BLaER1 (cell line): ENCODE results near the gene UCHL5.
A peak's percentile ranks its signal among the peaks of the same experiment; 100 is the strongest.

ENCODE experiments used
- H3K27ac ChIP-seq: shearing (Covaris generic); formaldehyde crosslinking; 2 replicates; pipeline ENCODE4 v1.8.1; 2022
- H3K27me3 ChIP-seq: shearing (Covaris generic); formaldehyde crosslinking; 2 replicates; pipeline ENCODE4 v1.8.1; 2022
- H3K36me3 ChIP-seq: shearing (Covaris generic); formaldehyde crosslinking; 2 replicates; pipeline ENCODE4 v1.8.1; 2022
- H3K4me1 ChIP-seq: shearing (Covaris generic); formaldehyde crosslinking; 2 replicates; pipeline ENCODE4 v1.8.1; 2022
- H3K4me2 ChIP-seq: shearing (Covaris generic); formaldehyde crosslinking; 2 replicates; pipeline ENCODE4 v1.8.1; 2022
- H3K4me3 ChIP-seq: shearing (Covaris generic); formaldehyde crosslinking; 2 replicates; pipeline ENCODE4 v1.8.1; 2022
- H3K9ac ChIP-seq: shearing (Covaris generic); formaldehyde crosslinking; 2 replicates; pipeline ENCODE4 v1.8.1; 2022
- H3K9me3 ChIP-seq: shearing (Covaris generic); formaldehyde crosslinking; 2 replicates; pipeline ENCODE4 v1.8.1; 2022
- H4K20me1 ChIP-seq: shearing (Covaris generic); formaldehyde crosslinking; 2 replicates; pipeline ENCODE4 v1.8.1; 2022
- Cebpa-rat ChIP-seq: shearing (Covaris generic); IDR thresholded peaks from 2 replicates; pipeline ENCODE4 v1.8.1; 2022

The UCHL5 gene, protein sequence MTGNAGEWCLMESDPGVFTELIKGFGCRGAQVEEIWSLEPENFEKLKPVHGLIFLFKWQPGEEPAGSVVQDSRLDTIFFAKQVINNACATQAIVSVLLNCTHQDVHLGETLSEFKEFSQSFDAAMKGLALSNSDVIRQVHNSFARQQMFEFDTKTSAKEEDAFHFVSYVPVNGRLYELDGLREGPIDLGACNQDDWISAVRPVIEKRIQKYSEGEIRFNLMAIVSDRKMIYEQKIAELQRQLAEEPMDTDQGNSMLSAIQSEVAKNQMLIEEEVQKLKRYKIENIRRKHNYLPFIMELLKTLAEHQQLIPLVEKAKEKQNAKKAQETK

DNA sequence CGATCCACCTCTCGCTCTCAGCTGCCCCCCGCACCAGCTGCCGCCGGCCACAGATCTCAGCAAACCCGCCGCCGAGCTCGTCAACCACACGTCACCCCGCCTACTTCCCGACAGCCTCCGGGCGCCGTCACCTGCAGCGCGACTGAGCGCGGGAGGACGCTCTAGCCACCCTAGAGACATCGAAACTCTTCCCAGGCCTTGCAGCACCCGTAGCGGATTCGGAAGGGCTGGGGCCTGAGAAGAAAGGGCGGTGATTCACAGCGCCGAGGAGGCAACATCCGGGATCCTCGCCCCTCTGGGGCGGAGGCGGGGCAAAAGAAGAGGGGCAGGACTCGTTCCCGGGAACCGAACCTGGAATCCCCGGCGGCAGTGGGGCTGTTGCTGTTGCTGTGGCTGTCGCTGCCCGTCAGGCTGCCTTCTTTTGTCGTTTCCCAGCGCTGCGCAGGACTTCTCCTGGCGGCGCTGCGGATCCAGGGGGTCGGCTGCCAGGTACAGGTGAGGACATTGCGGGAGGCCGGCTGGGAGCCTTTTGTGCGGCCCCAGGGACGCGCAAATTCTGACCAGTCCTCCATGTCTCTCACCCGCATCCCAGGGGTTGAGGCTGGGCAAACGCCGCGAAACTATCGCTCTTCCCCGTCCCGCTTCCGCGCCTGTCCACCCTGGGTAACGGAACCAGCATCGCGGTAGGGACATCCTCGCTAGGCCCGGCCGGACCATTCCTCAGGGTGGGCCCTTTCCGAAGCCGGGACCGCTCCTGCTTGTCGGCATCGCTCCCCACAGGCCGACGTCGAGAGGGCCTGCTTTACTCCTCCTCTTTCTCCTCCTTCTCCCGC lies at the start of gene UCHL5, which contains the start of gene RO60:
TSS of gene UCHL5 (minus strand) at position 79 of the 833 bp plus-strand sequence. CDS start 100 bp downstream, outside the sequence.
TSS of gene RO60 (plus strand) at position 331 of the 833 bp plus-strand sequence. CDS start 9,443 bp downstream, outside the sequence.
- peak within 1 kb of the TSS; percentile 93 for H3K27ac ChIP-seq
- peaks cover 18% of the 10 kb centered on the region for H3K36me3 ChIP-seq
- H3K27me3 ChIP-seq: no peaks in the 10 kb centered on the region
- H3K4me1 ChIP-seq: peaks cover 32% of the 10 kb centered on the region
- H3K4me3 ChIP-seq: peak within 1 kb of the TSS; percentile 95
- peak within 1 kb of the TSS; percentile 88 for H3K4me2 ChIP-seq
- peak within 1 kb of the TSS; percentile 96 for H3K9ac ChIP-seq
- peaks cover 8% of the 10 kb centered on the region for H3K9me3 ChIP-seq
- no peak for TF ChIP-seq Cebpa-rat
- H4K20me1 ChIP-seq: peaks cover 37% of the 10 kb centered on the region

DNA sequence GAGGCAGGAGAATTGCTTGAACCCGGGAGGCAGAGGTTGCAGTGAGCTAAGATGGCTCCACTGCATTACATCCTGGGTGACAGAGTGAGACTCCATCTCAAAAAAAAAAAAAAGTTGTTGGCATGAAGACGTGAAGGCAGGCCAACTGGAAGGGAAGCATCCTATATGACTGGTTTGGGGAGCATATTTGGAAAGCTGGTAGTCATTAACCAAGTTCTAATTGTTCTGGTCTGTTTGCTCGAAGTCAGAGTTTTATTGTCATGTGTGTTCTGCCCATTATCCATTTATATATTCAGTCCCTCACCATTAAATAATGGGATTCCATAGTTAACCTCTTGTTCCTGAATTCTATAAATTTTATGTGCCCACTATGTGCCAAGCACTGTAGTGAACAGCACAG lies 49.3 kb upstream of the UCHL5 start:
- no peak overlapping the region for H3K4me3 ChIP-seq
- TF ChIP-seq Cebpa-rat: no peak
- no peaks in the 10 kb centered on the region for H3K36me3 ChIP-seq
- H3K27me3 ChIP-seq: no peaks in the 10 kb centered on the region
- H3K27ac ChIP-seq: no peak overlapping the region
- H3K9ac ChIP-seq: no peak overlapping the region
- no peak overlapping the region for H3K4me2 ChIP-seq
- H3K9me3 ChIP-seq: no peaks in the 10 kb centered on the region
- H3K4me1 ChIP-seq: peaks cover 13% of the 10 kb centered on the region
- peaks cover 7% of the 10 kb centered on the region; the same call in 1 of the 2 replicates for H4K20me1 ChIP-seq

DNA sequence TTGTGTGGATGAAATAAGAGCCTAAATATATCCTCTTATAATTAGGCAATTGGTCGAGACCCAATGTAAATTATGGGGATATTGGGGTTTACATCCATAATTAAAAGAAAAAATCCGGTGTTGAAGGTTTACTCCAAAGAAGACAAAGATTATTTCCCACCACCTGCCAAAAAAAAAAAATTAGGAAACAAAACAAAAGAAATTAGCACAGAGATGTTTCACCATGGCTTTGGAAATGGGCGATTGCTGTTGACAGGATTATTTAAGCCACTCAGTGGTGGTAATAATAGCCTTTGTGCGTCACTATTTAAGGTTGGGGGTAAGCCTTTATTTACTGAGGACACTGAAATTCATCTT lies 46.6 kb upstream of the UCHL5 start:
- Histone ChIP-seq H3K4me2 (peak overlapping the region; percentile 93), H3K9me3 (no peaks in the 10 kb centered on the region), H3K4me1 (peaks cover 18% of the 10 kb centered on the region), H3K27ac (no peak overlapping the region), H3K9ac (peak overlapping the region; percentile 83; the same call in 1 of the 2 replicates), H3K27me3 (no peaks in the 10 kb centered on the region), H4K20me1 (peaks cover 15% of the 10 kb centered on the region; the same call in 1 of the 2 replicates), H3K4me3 (peak overlapping the region; percentile 88), H3K36me3 (no peaks in the 10 kb centered on the region; the same call in 1 of the 2 replicates)
- no peak for TF ChIP-seq Cebpa-rat

DNA sequence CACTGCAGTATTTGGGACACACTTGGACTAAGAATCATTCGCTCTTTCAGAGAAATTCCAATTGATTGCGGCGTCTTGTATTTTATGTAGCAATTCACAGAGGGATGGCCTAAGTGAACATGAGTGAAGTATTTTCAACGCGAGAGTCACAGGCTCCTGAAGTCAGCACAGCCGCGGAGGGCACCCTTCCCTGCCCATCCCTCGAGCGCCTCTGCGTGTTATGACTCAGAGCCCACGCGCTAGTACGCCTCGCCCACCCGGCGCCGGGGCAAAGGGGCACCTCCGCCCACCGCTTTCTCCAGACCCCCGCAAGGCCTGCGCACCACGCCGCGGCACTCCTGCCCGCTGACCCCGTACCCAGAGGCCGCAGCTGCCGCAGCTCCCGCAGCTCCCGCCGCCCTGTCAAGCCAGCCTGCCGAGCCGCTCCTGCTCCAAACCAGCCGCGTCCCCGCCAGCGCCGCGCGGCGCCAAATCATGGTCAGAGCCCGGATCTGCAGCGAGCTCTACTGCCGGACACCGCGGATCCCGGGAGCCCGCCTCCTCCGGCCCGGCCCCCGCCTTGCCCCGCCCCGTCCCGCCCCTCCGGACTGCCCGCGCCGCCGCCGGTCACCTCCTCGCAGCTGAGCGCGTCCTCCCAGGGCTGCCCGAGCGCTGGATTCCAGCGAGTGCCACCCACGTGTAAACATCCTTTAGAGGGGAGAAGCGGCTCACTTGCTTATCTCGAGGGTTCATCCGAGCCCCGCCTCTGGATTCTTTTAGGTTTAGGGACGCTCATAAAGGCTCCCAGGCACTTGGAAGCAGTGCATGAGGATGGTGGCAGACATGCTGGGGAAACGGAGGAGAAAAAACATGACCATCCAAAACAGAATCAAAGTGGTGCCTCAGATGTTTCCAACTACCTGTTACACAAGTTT lies 46.0 kb upstream of the UCHL5 start, which contains the start of gene GLRX2:
TSS of gene GLRX2 (minus strand) at position 508 of the 914 bp plus-strand sequence. CDS start at position 476, 32 bp downstream.
- Histone ChIP-seq H3K27me3 (no peaks in the 10 kb centered on the region), H3K27ac (peak within 1 kb of the TSS; percentile 55; the same call in 1 of the 2 replicates), H3K36me3 (peaks cover 6% of the 10 kb centered on the region), H3K4me3 (peak within 1 kb of the TSS; percentile 88), H3K9me3 (no peaks in the 10 kb centered on the region), H4K20me1 (peaks cover 15% of the 10 kb centered on the region; the same call in 1 of the 2 replicates), H3K4me2 (peak within 1 kb of the TSS; percentile 93), H3K4me1 (peaks cover 18% of the 10 kb centered on the region), H3K9ac (peak within 1 kb of the TSS; percentile 83)
- TF ChIP-seq Cebpa-rat: no peak

DNA sequence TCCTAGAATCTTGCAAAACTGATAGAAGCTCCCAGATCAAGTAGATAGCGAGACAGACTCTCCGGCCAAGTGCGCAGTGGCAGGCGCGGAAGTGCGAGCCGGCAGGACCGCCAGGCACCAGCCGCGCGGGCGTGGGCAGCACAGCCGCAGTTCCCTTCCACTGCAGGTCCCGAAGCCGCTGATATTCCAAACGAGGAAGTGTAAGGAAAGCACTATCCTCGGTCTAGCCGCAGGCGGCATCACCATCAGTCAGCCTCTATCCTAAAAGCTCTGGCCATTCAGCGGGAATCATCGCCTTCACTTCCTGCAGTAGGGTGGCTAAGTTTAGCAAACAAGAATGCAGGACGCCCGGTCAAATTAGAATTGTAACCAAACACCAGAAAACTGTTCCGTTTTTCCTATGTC lies 45.3 kb upstream of the UCHL5 start:
- Histone ChIP-seq H3K9ac (peak overlapping the region; percentile 83), H3K27ac (peak overlapping the region; percentile 55; the same call in 1 of the 2 replicates), H3K4me1 (peaks cover 18% of the 10 kb centered on the region), H3K4me2 (peak overlapping the region; percentile 93), H3K36me3 (peaks cover 13% of the 10 kb centered on the region), H3K9me3 (no peaks in the 10 kb centered on the region), H3K4me3 (peak overlapping the region; percentile 88), H4K20me1 (peaks cover 15% of the 10 kb centered on the region; the same call in 1 of the 2 replicates), H3K27me3 (no peaks in the 10 kb centered on the region)
- no peak for TF ChIP-seq Cebpa-rat

DNA sequence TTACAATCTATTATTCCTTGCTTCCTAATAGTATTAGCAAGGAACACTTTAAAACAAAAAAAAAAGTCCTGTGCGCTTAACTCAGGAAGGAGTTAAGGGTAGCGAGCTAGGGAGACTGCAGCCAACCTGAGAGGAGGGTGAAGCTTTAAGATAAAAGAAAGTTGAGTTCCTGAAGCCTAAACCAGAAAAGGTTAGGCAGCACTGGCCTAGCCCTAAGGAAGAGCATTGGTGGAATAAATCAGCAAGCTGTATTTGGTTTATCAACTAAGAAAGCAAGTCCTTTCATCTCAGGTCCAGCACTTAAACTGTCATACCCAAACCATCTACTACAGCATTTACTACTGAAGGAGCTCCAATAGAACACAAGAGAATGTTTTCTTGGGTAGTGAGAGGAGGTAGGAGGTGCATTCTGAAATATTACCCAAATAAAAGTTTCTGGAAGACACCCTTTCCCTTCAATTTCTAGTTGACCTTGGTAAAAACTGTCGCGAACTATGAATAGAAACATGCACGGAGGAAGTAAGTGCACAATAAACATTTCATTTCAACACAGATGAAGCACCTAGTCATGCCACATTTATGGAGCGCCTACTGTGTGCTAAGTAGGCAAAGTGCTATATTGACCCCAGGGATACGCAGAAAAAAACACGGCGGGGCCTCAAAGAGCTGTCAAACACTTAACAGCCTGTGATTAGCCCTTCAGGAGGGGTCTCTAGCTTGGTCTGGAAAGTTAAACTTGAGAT lies 44.8 kb upstream of the UCHL5 start:
- H4K20me1 ChIP-seq: peaks cover 15% of the 10 kb centered on the region; the same call in 1 of the 2 replicates
- H3K4me3 ChIP-seq: peak overlapping the region; percentile 88
- no peak for TF ChIP-seq Cebpa-rat
- H3K9me3 ChIP-seq: no peaks in the 10 kb centered on the region
- H3K9ac ChIP-seq: peak overlapping the region; percentile 83
- H3K36me3 ChIP-seq: peaks cover 18% of the 10 kb centered on the region
- peaks cover 18% of the 10 kb centered on the region for H3K4me1 ChIP-seq
- H3K4me2 ChIP-seq: peak overlapping the region; percentile 93
- H3K27me3 ChIP-seq: no peaks in the 10 kb centered on the region
- H3K27ac ChIP-seq: no peak overlapping the region

DNA sequence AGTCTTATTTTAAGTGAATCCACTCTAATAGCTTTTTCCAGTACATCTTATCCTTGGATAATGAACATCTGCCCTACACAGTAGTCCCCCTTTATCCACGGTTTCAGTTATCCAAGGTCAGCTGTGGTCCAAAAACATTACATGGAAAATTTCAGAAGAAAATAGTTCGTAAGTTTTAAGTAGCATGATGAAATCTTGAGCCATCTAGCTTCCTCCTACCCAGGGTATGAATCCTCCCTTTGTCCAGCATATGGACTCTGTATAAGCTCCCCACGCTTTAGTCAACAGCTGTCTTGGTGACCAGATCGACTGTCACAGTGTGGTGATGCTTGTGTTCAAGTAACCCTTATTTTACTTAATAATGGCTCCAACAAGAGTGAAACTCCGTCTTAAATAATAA lies 43.5 kb upstream of the UCHL5 start:
- Histone ChIP-seq H3K4me2 (no peak overlapping the region), H3K27me3 (no peaks in the 10 kb centered on the region), H3K36me3 (peaks cover 30% of the 10 kb centered on the region), H3K4me3 (no peak overlapping the region), H3K4me1 (peaks cover 18% of the 10 kb centered on the region), H3K9ac (no peak overlapping the region), H4K20me1 (peaks cover 15% of the 10 kb centered on the region; the same call in 1 of the 2 replicates), H3K9me3 (no peaks in the 10 kb centered on the region), H3K27ac (no peak overlapping the region)
- no peak for TF ChIP-seq Cebpa-rat

DNA sequence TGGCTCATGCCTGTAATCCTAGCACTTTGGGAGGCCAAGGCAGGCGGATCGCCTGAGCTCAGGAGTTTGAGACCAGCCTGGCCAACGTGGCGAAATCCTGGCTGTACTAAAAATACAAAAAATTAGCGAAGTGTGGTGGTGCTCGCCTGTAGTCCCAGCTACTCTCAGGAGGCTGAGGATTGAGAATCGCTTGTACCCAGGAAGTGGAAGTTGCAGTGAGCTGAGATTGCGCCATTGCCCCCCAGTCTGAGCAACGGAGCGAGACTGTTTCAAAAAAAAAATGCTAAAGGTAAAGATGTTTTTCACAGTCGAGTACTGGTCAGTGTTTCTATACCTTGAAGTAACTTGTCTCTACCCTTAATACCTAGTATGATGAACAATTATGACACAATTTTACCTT lies 35.0 kb upstream of the UCHL5 start:
- H3K9ac ChIP-seq: no peak overlapping the region
- H3K9me3 ChIP-seq: no peaks in the 10 kb centered on the region
- no peaks in the 10 kb centered on the region for H3K4me1 ChIP-seq
- H3K4me2 ChIP-seq: no peak overlapping the region
- no peaks in the 10 kb centered on the region for H4K20me1 ChIP-seq
- no peaks in the 10 kb centered on the region for H3K27me3 ChIP-seq
- H3K27ac ChIP-seq: no peak overlapping the region
- H3K36me3 ChIP-seq: peaks cover 67% of the 10 kb centered on the region
- H3K4me3 ChIP-seq: no peak overlapping the region
- TF ChIP-seq Cebpa-rat: 0 out of 2 replicates have a peak, but pooled peaks have one; percentile 15
